Neuron (in vitro differentiated cells): Measurements from ENCODE around the gene PTS.
A peak's percentile ranks its signal among the peaks of the same experiment; 100 is the strongest.

Source experiments
- H2AFZ ChIP-seq: one replicate; pipeline ENCODE4 v1.6.1; 2013; ENCODE audit warnings: low read depth, mild to moderate bottlenecking, inconsistent platforms, low read length, moderate library complexity
- H3K27me3 ChIP-seq: one replicate; pipeline ENCODE4 v1.6.1; 2013; ENCODE audit warnings: low read length; ENCODE audit not compliant: insufficient read depth
- H3K36me3 ChIP-seq: one replicate; pipeline ENCODE4 v1.6.1; 2013; ENCODE audit warnings: low read length; ENCODE audit not compliant: insufficient read depth
- H3K4me1 ChIP-seq: one replicate; pipeline ENCODE4 v1.6.1; 2013; ENCODE audit warnings: low read length; ENCODE audit not compliant: insufficient read depth
- H3K4me3 ChIP-seq: 2 replicates; pipeline ENCODE4 v1.5.1; 2013; ENCODE audit warnings: mild to moderate bottlenecking, low read length, moderate library complexity
- H3K9me3 ChIP-seq: one replicate; pipeline ENCODE4 v1.6.1; 2013; ENCODE audit warnings: low read length

Gene PTS

DNA sequence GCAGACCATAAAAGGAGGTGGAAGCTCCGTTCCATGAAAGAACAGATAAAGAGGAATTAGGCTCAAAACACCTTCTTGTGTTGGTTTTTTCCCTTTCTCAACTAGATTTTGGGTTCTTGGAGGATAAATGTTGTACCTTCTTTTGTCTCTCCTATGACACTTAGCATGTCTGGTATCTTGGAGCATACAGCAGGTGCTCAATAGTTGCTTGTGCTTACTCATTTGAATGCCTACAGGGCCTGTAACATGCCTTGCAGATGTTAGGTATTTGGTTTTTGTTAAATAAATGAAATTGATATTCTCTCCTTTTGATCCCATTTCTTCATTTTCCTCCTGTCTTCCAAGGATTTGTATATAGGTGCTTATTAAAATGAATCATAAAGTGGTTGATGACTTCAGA lies 50.8 kb downstream of the PTS start:
- no peak overlapping the region for H3K4me3 ChIP-seq
- no peaks in the 10 kb centered on the region for H3K9me3 ChIP-seq
- H3K36me3 ChIP-seq, result no peaks in the 10 kb centered on the region
- no peak overlapping the region for H2AFZ ChIP-seq
- H3K27me3 ChIP-seq, result no peaks in the 10 kb centered on the region
- peaks cover 8% of the 10 kb centered on the region for H3K4me1 ChIP-seq

DNA sequence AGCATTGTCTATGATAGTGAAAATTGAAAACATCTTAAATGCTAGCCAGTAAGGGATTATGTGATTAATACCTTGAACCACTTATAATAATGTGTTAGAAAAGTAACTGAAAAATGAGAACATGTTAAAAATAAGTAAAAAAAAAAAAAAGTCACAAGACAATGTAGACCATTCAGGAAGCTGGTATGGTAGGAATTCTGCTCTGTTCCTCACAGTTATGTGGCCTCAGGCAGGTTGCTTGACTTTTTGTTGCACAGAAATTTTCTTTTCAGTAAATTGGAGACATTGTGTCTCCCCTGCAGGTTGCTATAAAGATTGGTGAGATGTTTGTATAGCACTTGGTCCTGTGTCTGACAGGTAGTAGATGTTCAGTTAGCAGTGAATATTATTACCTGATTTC lies 51.7 kb downstream of the PTS start:
- peaks cover 8% of the 10 kb centered on the region for H3K4me1 ChIP-seq
- H3K27me3 ChIP-seq, result no peaks in the 10 kb centered on the region
- H3K9me3 ChIP-seq, result no peaks in the 10 kb centered on the region
- no peaks in the 10 kb centered on the region for H3K36me3 ChIP-seq
- no peak overlapping the region for H2AFZ ChIP-seq
- no peak overlapping the region for H3K4me3 ChIP-seq

DNA sequence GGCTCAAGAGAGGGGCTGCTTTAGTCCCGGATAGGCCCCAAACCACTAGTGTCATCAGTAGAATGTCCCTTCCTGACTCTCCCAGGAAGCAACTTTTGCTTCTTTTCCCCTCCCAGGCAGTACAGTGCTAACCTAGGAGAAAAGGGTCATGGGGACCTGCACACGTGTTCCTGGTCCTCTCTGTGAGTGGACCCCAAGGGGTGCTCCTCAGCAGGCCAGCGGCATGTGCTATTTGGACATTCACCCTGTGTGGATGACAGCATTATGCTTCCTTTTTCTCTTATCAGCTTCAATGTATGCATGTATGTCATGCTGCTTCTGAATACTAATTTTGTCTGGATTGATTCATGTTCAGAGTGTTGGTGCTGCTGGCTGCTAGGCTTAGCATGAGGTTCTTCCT lies 52.6 kb downstream of the PTS start:
- no peaks in the 10 kb centered on the region for H3K36me3 ChIP-seq
- peaks cover 8% of the 10 kb centered on the region for H3K4me1 ChIP-seq
- no peak overlapping the region for H2AFZ ChIP-seq
- H3K9me3 ChIP-seq, result no peaks in the 10 kb centered on the region
- H3K4me3 ChIP-seq, result no peak overlapping the region
- H3K27me3 ChIP-seq, result no peaks in the 10 kb centered on the region

DNA sequence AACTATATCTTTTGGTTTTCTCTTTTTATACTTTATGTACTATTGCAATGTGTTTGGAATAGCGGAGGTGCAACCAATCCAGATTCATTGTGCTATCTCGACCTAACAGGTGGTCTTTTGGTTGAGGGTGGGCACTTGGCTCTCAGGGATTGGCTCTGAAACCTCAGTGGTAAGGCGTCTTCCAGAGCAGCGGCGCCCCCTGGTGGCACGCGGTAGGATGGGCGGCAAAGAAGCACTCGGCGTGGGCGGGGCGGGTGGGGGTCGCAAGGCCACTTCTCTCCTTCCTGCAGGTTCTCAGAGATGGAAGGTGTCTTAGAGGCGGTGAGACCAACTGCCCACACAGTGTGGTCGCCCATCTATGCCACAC lies 53.7 kb downstream of the PTS start:
- H3K4me3 ChIP-seq, result peak overlapping the region; percentile 18
- no peaks in the 10 kb centered on the region for H3K9me3 ChIP-seq

DNA sequence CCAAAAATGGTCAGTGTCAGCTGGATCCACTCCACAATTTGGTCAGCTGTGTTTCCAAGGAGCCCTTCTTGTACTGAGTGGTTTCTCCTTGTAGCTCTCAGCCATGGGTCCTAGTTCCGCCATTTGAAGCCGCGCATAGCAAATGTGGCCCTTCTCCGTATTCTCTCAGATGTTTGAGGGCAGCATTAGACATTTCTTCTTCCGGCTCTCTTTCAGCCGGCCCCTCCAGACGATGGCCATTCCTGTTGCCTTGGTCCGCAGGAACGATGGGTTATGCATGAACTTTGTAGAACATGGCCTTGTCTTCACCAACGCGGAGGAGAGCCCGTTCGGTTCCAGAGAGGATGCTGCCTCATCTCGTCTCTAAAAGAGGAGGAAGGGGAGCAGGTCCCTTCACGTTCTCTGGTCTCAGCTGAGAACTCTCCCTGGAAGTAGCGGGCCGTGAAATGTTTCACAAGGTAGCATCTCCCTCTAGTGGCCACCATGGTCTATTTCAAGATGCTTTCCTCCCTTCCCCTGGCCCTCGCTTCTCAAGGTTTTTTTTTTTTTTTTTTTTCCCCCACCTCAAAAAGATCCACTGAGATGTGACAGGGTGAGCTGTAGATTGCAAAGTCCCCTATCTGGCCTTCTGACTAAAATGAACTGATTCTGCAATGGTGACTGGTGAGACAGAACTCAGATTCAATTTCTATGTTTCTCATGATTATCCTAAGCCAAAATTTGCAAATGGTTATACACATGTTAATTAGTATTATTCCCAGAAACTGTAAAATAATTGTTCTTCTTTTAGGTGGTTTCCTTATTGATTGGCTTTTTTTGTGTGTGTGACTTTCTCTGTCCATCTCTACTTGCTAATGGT lies 54.3 kb downstream of the PTS start:
- Histone ChIP-seq H3K36me3 (no peaks in the 10 kb centered on the region), H3K27me3 (no peaks in the 10 kb centered on the region), H2AFZ (peak overlapping the region; percentile 36), H3K4me1 (peaks cover 8% of the 10 kb centered on the region), H3K4me3 (peak overlapping the region; percentile 18), H3K9me3 (no peaks in the 10 kb centered on the region)

More for the DNA sequence above, 53.7 kb downstream of the PTS start:
- Histone ChIP-seq H3K27me3 (no peaks in the 10 kb centered on the region), H3K36me3 (no peaks in the 10 kb centered on the region), H3K4me1 (peaks cover 8% of the 10 kb centered on the region), H2AFZ (no peak overlapping the region)

DNA sequence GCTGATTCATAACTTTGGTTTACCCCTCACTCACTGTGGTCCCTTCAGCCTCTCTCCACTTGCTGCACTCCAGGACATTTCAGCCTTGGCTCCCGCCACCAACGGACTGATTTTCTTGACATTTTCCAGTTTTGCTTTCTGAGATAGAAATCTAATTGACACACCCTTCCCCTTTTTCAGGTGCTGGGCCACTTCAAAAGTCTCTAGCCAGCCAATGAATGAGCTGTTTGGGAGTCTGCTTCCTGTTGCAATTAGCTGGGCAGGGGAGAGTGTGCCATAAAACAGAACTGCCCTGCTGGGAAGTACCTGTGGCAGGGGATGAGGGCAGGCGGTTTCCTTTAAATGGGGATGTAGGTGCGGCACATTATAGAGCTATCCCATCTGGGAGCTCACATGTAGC lies 55.5 kb downstream of the PTS start:
- H3K27me3 ChIP-seq, result no peaks in the 10 kb centered on the region
- peaks cover 8% of the 10 kb centered on the region for H3K4me1 ChIP-seq
- no peak overlapping the region for H3K4me3 ChIP-seq
- H2AFZ ChIP-seq, result no peak overlapping the region
- H3K36me3 ChIP-seq, result no peaks in the 10 kb centered on the region
- no peaks in the 10 kb centered on the region for H3K9me3 ChIP-seq
